HG03432 (cell line): ENCODE data around the gene RBM33.
"Not testable (repeated sequence)": the region's sequence is repeated elsewhere in the genome, so short reads cannot be mapped to it uniquely, and the experiment has no call there.

ENCODE experiments used
- ATAC-seq: cut with Tn5 transposase; IDR thresholded peaks from one replicate; pipeline ENCODE4 v1.9.1; 2021; ENCODE audit warnings: mild to moderate bottlenecking, moderate library complexity; ENCODE audit not compliant: unreplicated experiment

The RBM33 gene

GRCh38 chr7:155644178-155644970 lies at the start of gene RBM33:
Gene RBM33 (plus strand): TSS chr7:155644661. CDS start chr7:155644877, 216 bp downstream.
- peak; percentile 87 for ATAC-seq

GRCh38 chr7:155594961-155595366 lies 49.5 kb upstream of the RBM33 start:
- ATAC-seq = no peak

- ATAC-seq = no peak
Observed at GRCh38 chr7:155597753-155598140, 46.7 kb upstream of the RBM33 start.

GRCh38 chr7:155598810-155599210 lies 45.7 kb upstream of the RBM33 start:
- no peak for ATAC-seq

GRCh38 chr7:155602156-155602555 lies 42.3 kb upstream of the RBM33 start:
- no peak for ATAC-seq

- no peak for ATAC-seq
Observed at GRCh38 chr7:155602750-155603149, 41.7 kb upstream of the RBM33 start.

GRCh38 chr7:155603205-155603857 lies 41.1 kb upstream of the RBM33 start:
- ATAC-seq = no peak

- ATAC-seq = no peak
Observed at GRCh38 chr7:155603858-155604503, 40.5 kb upstream of the RBM33 start.

GRCh38 chr7:155604504-155604997 lies 39.9 kb upstream of the RBM33 start:
- no peak for ATAC-seq

GRCh38 chr7:155609185-155609584 lies 35.3 kb upstream of the RBM33 start:
- no peak for ATAC-seq

- ATAC-seq = no peak
Observed at GRCh38 chr7:155610633-155611193, 33.7 kb upstream of the RBM33 start.

GRCh38 chr7:155611808-155612447 lies 32.5 kb upstream of the RBM33 start:
- no peak for ATAC-seq

- ATAC-seq = no peak
Observed at GRCh38 chr7:155612658-155613057, 31.8 kb upstream of the RBM33 start.

- not testable (repeated sequence) for ATAC-seq
Observed at GRCh38 chr7:155615085-155615484, 29.4 kb upstream of the RBM33 start.

GRCh38 chr7:155618708-155619633 lies 25.5 kb upstream of the RBM33 start:
- ATAC-seq = no peak

GRCh38 chr7:155619634-155620271 lies 24.7 kb upstream of the RBM33 start:
- ATAC-seq = no peak

- no peak for ATAC-seq
Observed at GRCh38 chr7:155620497-155620896, 24.0 kb upstream of the RBM33 start.

GRCh38 chr7:155621418-155621980 lies 23.0 kb upstream of the RBM33 start:
- ATAC-seq = no peak

- no peak for ATAC-seq
Observed at GRCh38 chr7:155624412-155624811, 20.0 kb upstream of the RBM33 start.
